ENCODE measurements around the gene DHDDS. TPM values are rescaled to one million over a fixed set of nuclear protein-coding genes. Genes with fewer than 3 reads are reported as not detected.

DHDDS gene
- total RNA-seq, 1 experiment from 2014 or later: 41.4 TPM

DNA sequence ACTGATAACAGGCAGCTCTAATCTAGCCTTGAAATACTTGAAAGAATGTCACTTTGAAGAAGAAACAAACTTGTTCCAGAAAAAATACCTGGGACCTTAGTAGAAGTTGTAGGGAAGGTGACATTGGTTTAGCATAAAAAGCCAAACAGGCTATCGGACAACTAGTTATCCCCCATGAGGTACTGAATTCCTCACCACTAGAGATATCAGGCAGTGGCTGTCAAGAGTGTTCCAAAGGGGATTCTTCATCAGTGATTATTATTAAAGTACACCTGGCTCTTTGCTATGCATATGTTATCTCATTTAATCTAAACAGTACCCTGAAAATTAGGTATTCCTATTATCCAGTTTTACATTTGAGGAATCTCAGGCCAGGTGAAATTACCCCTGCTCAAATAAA lies 27.0 kb downstream of the DHDDS start:
- no peak overlapping the region for H3K4me2 ChIP-seq
- no TSS peak for BruUV-seq (replicated peaks)

DNA sequence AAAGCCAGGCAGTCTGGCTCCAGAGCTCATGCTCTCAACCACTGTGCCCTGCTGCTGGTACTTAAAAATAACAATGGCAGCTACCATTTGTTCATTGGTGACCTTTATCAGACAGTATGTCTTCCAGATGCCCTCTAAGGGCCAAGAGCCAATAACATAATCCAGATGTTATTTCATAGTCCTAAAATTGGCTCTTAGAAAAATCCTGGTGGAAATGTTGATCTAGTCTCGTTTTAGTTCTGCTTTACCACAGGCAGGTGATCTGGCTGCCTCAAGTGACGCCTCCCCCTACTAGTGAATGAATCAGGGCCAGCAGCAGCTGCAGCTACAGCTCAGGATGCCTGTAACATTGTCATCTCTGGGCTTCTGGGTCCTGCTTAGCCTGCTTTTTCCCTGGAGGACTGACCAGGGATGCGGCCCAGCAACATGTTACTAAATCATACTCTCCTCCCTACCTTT lies 27.5 kb downstream of the DHDDS start:
- no peaks in the 10 kb centered on the region for H3F3A ChIP-seq (ENCODE audit: insufficient read depth, low read depth)
- TF ChIP-seq EZH2 (IDR thresholded peaks at IDR 0.05; ENCODE audit: low read depth): no peak
- TF ChIP-seq, protein P1, sequence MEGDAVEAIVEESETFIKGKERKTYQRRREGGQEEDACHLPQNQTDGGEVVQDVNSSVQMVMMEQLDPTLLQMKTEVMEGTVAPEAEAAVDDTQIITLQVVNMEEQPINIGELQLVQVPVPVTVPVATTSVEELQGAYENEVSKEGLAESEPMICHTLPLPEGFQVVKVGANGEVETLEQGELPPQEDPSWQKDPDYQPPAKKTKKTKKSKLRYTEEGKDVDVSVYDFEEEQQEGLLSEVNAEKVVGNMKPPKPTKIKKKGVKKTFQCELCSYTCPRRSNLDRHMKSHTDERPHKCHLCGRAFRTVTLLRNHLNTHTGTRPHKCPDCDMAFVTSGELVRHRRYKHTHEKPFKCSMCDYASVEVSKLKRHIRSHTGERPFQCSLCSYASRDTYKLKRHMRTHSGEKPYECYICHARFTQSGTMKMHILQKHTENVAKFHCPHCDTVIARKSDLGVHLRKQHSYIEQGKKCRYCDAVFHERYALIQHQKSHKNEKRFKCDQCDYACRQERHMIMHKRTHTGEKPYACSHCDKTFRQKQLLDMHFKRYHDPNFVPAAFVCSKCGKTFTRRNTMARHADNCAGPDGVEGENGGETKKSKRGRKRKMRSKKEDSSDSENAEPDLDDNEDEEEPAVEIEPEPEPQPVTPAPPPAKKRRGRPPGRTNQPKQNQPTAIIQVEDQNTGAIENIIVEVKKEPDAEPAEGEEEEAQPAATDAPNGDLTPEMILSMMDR (conservative IDR thresholded peaks at IDR 0.05): no peak
- H3K36me3 ChIP-seq (ENCODE audit: low read depth): no peaks in the 10 kb centered on the region
- H3K27ac ChIP-seq: no peak overlapping the region
- no peaks in the 10 kb centered on the region for H3K4me1 ChIP-seq (replicated peaks; ENCODE audit: insufficient read depth)
- H3K4me2 ChIP-seq: no peak overlapping the region
- no peak overlapping the region for H3K4me3 ChIP-seq
- POLR2A ChIA-PET (ENCODE audit: unreplicated experiment): no interaction called here
- no peaks in the 10 kb centered on the region for H4K20me1 ChIP-seq (ENCODE audit: insufficient read depth)
- H3K9me2 ChIP-seq (ENCODE audit: insufficient read depth): no peaks in the 10 kb centered on the region
- H3K9me3 ChIP-seq (ENCODE audit: insufficient read depth, low read depth): no peaks in the 10 kb centered on the region
- intact Hi-C loops (cut with micrococcal nuclease; ENCODE audit: unreplicated experiment): no loop called here
- no peak overlapping the region for H2AFZ ChIP-seq
- H3K27me3 ChIP-seq (ENCODE audit: insufficient read depth, low read depth): no peaks in the 10 kb centered on the region
- BruUV-seq (replicated peaks): no TSS peak
- CTCF ChIA-PET: interaction anchor here (0.6 kb wide), 1 partner anchor 65 kb away, joined by 5 read pairs; no protein-coding TSS in a partner anchor
- DNase-seq: no peak
- no peaks in the 10 kb centered on the region for H3K79me2 ChIP-seq (ENCODE audit: low read depth)

More for the DNA sequence above, 27.0 kb downstream of the DHDDS start:
- no peaks in the 10 kb centered on the region for H3K36me3 ChIP-seq (ENCODE audit: low read depth)
- H2AFZ ChIP-seq: no peak overlapping the region
- no peaks in the 10 kb centered on the region for H3K9me2 ChIP-seq (ENCODE audit: insufficient read depth)
- no peak for DNase-seq
- H3K79me2 ChIP-seq (ENCODE audit: low read depth): no peaks in the 10 kb centered on the region
- no peaks in the 10 kb centered on the region for H3K9me3 ChIP-seq (ENCODE audit: insufficient read depth, low read depth)
- no peak overlapping the region for H3K27ac ChIP-seq
- ChIA-PET POLR2A (ENCODE audit: unreplicated experiment) (no interaction called here), CTCF (interaction anchor here (0.6 kb wide), 1 partner anchor 65 kb away, joined by 5 read pairs; no protein-coding TSS in a partner anchor)
- intact Hi-C loops (cut with micrococcal nuclease; ENCODE audit: unreplicated experiment): no loop called here
- no peak overlapping the region for H3K4me3 ChIP-seq
- no peaks in the 10 kb centered on the region for H3K4me1 ChIP-seq (replicated peaks; ENCODE audit: insufficient read depth)
- TF ChIP-seq, protein P1 (conservative IDR thresholded peaks at IDR 0.05): no peak
- TF ChIP-seq EZH2 (IDR thresholded peaks at IDR 0.05; ENCODE audit: low read depth): no peak
- no peaks in the 10 kb centered on the region for H3K27me3 ChIP-seq (ENCODE audit: insufficient read depth, low read depth)
- H3F3A ChIP-seq (ENCODE audit: insufficient read depth, low read depth): no peaks in the 10 kb centered on the region
- no peaks in the 10 kb centered on the region for H4K20me1 ChIP-seq (ENCODE audit: insufficient read depth)

DNA sequence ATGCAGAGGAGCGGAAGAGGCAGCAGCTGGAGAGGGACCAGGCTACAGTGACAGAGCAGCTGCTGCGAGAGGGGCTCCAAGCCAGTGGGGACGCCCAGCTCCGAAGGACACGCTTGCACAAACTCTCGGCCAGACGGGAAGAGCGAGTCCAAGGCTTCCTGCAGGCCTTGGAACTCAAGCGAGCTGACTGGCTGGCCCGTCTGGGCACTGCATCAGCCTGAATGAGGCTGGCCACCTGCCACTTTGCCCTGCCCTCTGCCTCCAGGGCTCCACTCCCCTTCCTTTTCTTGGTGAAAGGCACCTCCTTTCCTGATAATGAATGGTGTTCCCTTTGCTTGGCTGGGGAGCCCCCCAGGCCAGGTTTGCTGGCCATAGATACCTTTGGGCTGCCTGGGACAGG lies 36.8 kb downstream of the DHDDS start:
- TF ChIP-seq, protein P1 (conservative IDR thresholded peaks at IDR 0.05): no peak
- no peak for TF ChIP-seq EZH2 (IDR thresholded peaks at IDR 0.05; ENCODE audit: low read depth)
- Histone ChIP-seq H3K4me3 (no peak overlapping the region), H3K36me3 (ENCODE audit: low read depth) (peaks cover 8% of the 10 kb centered on the region), H3K27me3 (ENCODE audit: insufficient read depth, low read depth) (no peaks in the 10 kb centered on the region), H3K79me2 (ENCODE audit: low read depth) (peaks cover 9% of the 10 kb centered on the region), H3F3A (ENCODE audit: insufficient read depth, low read depth) (peaks cover 8% of the 10 kb centered on the region; the same call in 1 of the 2 replicates), H3K9me3 (ENCODE audit: insufficient read depth, low read depth) (no peaks in the 10 kb centered on the region), H2AFZ (no peak overlapping the region), H4K20me1 (ENCODE audit: insufficient read depth) (peaks cover 9% of the 10 kb centered on the region), H3K4me2 (no peak overlapping the region), H3K9me2 (ENCODE audit: insufficient read depth) (no peaks in the 10 kb centered on the region), H3K4me1 (replicated peaks; ENCODE audit: insufficient read depth) (peaks cover 18% of the 10 kb centered on the region), H3K27ac (no peak overlapping the region)
- intact Hi-C loops (cut with micrococcal nuclease; ENCODE audit: unreplicated experiment): no loop called here
- peak in 1 of 2 experiments; percentile 62 for DNase-seq
- POLR2A ChIA-PET (ENCODE audit: unreplicated experiment): no interaction called here
- CTCF ChIA-PET: no interaction called here
- no TSS peak for BruUV-seq (replicated peaks)
